Heart right ventricle (tissue), 16 donors: ENCODE results near the gene ASPHD1. TPM values are rescaled to one million over a fixed set of nuclear protein-coding genes. Genes with fewer than 3 reads are reported as not detected.

Experiments
- ATAC-seq, 8 donors: fragments of 200-7000 bp; cut with Tn5 transposase; one replicate each; pipeline ENCODE4 v1.9.1; 2020; ENCODE audit warnings: mild to moderate bottlenecking in 8 of 8, moderate library complexity in 8 of 8, moderate number of reproducible peaks in 1 of 8
- DNase-seq, 2 donors: peaks; one replicate each; pipeline ENCODE4 v3.0.0-alpha.2; 2020
- H3K27ac ChIP-seq, 10 donors: fragments of 200-600 bp; sonication (generic) in 2 of 10; one replicate each; pipeline versions ENCODE4 v1.5.0 to v1.8.0; 2020 to 2022; ENCODE audit warnings: mild to moderate bottlenecking in 3 of 10
- H3K27me3 ChIP-seq, 7 donors: fragments of 200-600 bp; one replicate each; pipeline ENCODE4 v1.8.0; 2021 to 2022; ENCODE audit warnings: mild to moderate bottlenecking in 2 of 7
- H3K36me3 ChIP-seq, 9 donors: fragments of 200-600 bp; sonication (generic) in 1 of 9; one replicate each; pipeline versions ENCODE4 v1.5.0 to v1.8.0; 2020 to 2022; ENCODE audit warnings: mild to moderate bottlenecking in 2 of 9
- H3K4me1 ChIP-seq, 9 donors: fragments of 200-600 bp; sonication (generic) in 1 of 9; one replicate each; pipeline versions ENCODE4 v1.5.0 to v1.8.0; 2020 to 2022; ENCODE audit warnings: mild to moderate bottlenecking in 4 of 9
- H3K4me3 ChIP-seq, 10 donors: fragments of 200-600 bp; sonication (generic) in 2 of 10; one replicate each; pipeline versions ENCODE4 v1.5.0 to v1.8.0; 2020 to 2022; ENCODE audit warnings: mild to moderate bottlenecking in 7 of 10, moderate library complexity in 2 of 10
- H3K9me3 ChIP-seq, 11 donors: fragments of 200-600 bp in 10 of 11; sonication (generic) in 2 of 11; one replicate each; pipeline versions ENCODE4 v1.5.0 to v1.8.0; 2013 to 2022; ENCODE audit warnings: mild to moderate bottlenecking in 2 of 11, control low read depth in 1 of 11, moderate library complexity in 1 of 11
- CTCF ChIP-seq, 9 donors: fragments of 200-600 bp; sonication (generic) in 2 of 9; IDR thresholded peaks; one replicate each; pipeline versions ENCODE4 v1.5.0 to v1.8.0; 2021 to 2022; ENCODE audit warnings: antibody characterized with exemption in 9 of 9, mild to moderate bottlenecking in 5 of 9, moderate library complexity in 1 of 9
- WGBS, 2 donors: extraction: QIAGEN DNeasy Blood & Tissue Kit; methylation state at CpG; one replicate each; pipeline ENCODE4 v1.1.7; 2013; ENCODE audit warnings: inconsistent platforms in 1 of 2; 5-methylcytosine and 5-hydroxymethylcytosine counted together
- intact Hi-C, 10 donors: fragments of 100-400 bp; cut with DNase I; formaldehyde crosslinking; loops; one replicate each; pipeline versions ENCODE4 v1.11.1 to v1.14.2; 2022
- polyA plus RNA-seq, 2 donors: library from polyadenylated mRNA; stranded (reverse); fragments of 200-250 nt; gene quantifications; one replicate each; pipeline ENCODE4 v1.2.3, GENCODE V29; 2013
- total RNA-seq, 10 donors: library from RNA; stranded (reverse); fragmentation: NEBNext Ultra II Directional in 3 of 10; extraction: Animal tissue kit (Norgen Biotek cat#: 25700) in 3 of 10; gene quantifications; one replicate each; pipeline versions ENCODE4 v1.2.1 to v1.2.4, GENCODE V29; 2021 to 2023
- donor health status: Arrhythmogenic right ventricular cardiomyopathy.
- donor health status: ischemic (EF 13 %, LVEDD 7.1; RV severe dilation, severe dysfunction).
- donor health status: healthy with polysubstance abuse.
- donor health status: DM: no; HTN: yes; CAD: no.
- donor health status: DM: no; HTN: no; CAD: no.
- donor health status: ischemic (EF 25% LVEDD 6.9; RV normal size, moderate dysfunction).
- donor health status: ischemic (EF 25% LVEDD 5.7; RV mildly dilated, moderate dysfunction).
- donor health status: healthy.
- donor health status: DM: yes; HTN: yes; CAD: no.
- donor health status: Ischemic cardiomyopathy.
- donor health status: ischemic (EF 35%, LVEDD 5.7; RV mildly dilated, moderate dysfunction).
- donor health status: nonischemic (EF 11% LVEDD 7.7; RV severe dilation, severe dysfunction).
- donor health status: DM: yes; HTN: yes; CAD: no.
- donor health status: PGD.
- donor health status: ischemic (EF 29% LVEDD 5.4; RV normal size, mild dysfunction).
- donor health status: nonischemic (EF 23%, LVEDD 6.1; RV moderate dilation, normal function).

ASPHD1 gene
- total and polyA plus RNA-seq, 12 donors, result 0.20 to 1.1 (median 0.65) TPM; not detected in 5

GRCh38 chr16:29854520-29855100 is 45.7 kb upstream of the ASPHD1 start:
- H3K27ac ChIP-seq, result no peak overlapping the region
- ATAC-seq (no peak), DNase-seq (no peak)
- no peaks in the 10 kb centered on the region for H3K9me3 ChIP-seq
- 89 to 91% methylated on average over 5 of the region's 5 CpGs for WGBS, 2 donors
- H3K4me3 ChIP-seq, result no peak overlapping the region
- no peaks in the 10 kb centered on the region for H3K27me3 ChIP-seq
- H3K36me3 ChIP-seq, result peaks cover 0 to 20% (median 11%) of the 10 kb centered on the region in 9 donors
- H3K4me1 ChIP-seq, result peaks cover 0 to 17% (median 0%) of the 10 kb centered on the region in 9 donors
- TF ChIP-seq CTCF (IDR thresholded peaks at IDR 0.05), result no peak
- intact Hi-C loops, result loop anchor here in 2 of 10 donors (5.0 kb wide), 2 partner anchors 152 to 153 kb away; no protein-coding TSS in a partner anchor

DNA sequence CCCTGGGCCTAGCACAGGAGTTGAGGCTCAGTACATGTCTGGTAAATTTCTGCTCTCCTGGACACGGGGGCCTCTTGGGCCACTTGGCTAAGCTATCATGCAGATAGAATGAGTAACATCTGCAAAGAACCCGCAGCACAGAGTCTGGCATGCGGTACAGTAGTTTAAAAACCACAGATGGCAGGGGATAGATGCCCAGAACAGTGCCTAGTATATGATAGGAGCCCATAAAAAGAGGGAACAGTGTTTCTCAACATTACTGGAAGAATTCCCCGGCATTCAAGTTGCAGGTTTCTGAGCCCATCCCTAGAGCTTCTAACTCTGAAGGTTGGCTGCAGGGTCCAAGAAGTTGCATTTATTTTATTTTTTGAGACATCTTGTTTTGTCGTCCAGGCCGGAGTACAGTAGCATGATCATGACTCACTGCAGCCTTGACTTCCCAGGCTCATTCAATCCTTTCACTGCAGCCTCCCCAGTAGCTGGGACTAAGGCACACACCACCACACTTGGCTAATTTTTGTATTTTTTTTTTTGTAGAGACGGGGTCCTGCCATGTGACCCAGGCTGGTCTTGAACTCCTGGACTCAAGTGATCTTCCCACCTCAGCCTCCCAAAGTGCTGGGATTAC is 43.0 kb upstream of the ASPHD1 start:
- 79 to 84% methylated on average over 7 of the region's 7 CpGs for WGBS, 2 donors
- H3K9me3 ChIP-seq, result no peaks in the 10 kb centered on the region
- ATAC-seq (no peak), DNase-seq (no peak)
- intact Hi-C loops, result loop anchor here in 1 of 10 donors (5.0 kb wide), 1 partner anchor 150 kb away; no protein-coding TSS in a partner anchor
- TF ChIP-seq CTCF (IDR thresholded peaks at IDR 0.05), result no peak
- no peak overlapping the region for H3K4me3 ChIP-seq
- H3K27ac ChIP-seq, result no peak overlapping the region
- no peaks in the 10 kb centered on the region for H3K27me3 ChIP-seq
- peaks cover 0 to 39% (median 26%) of the 10 kb centered on the region in 9 donors for H3K36me3 ChIP-seq
- H3K4me1 ChIP-seq, result peaks cover 8 to 32% (median 19%) of the 10 kb centered on the region in 9 donors

DNA sequence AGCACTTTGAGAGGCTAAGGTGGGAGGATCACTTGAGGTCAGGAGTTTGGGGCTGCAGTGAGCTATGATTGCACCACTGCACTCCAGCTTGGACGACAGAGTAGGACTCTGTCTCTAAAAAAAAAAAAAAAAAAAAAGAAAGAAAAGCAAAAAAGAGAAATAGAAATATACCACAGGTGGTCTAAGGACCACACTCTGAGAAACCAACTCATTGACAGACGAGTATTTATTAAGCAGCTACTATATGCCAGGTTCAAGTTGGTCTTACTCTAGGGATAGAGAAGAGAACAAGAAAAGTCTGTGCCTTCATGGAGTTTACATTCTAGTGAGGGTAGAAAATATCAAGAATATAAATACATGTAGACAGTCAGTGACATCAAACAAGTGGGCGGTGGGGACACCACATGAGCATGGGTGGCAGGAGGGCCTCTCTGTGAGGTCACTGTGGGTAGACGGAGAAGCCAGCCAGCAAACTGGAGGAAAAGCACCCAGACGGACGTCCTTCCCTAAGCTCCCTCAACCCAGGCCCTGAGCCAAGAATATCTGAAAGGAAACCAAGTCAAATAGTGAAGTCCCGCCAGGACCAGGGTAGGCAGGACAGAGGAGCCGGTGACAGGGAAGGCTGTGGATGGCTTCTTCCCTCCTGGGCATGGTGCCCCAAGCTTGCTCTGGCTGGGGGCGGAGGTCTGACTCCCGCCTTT is 42.0 kb upstream of the ASPHD1 start:
- Histone ChIP-seq H3K4me3 (no peak overlapping the region), H3K27me3 (no peaks in the 10 kb centered on the region), H3K36me3 (peaks cover 0 to 39% (median 26%) of the 10 kb centered on the region in 9 donors), H3K9me3 (no peaks in the 10 kb centered on the region), H3K4me1 (peaks cover 8 to 25% (median 19%) of the 10 kb centered on the region in 9 donors), H3K27ac (no peak overlapping the region)
- 72 to 73% methylated on average over 10 of the region's 10 CpGs for WGBS, 2 donors
- ATAC-seq (no peak), DNase-seq (no peak)
- no peak for TF ChIP-seq CTCF (IDR thresholded peaks at IDR 0.05)
- intact Hi-C loops, result loop anchor here in 1 of 10 donors (5.0 kb wide), 1 partner anchor 149 kb away; no protein-coding TSS in a partner anchor

DNA sequence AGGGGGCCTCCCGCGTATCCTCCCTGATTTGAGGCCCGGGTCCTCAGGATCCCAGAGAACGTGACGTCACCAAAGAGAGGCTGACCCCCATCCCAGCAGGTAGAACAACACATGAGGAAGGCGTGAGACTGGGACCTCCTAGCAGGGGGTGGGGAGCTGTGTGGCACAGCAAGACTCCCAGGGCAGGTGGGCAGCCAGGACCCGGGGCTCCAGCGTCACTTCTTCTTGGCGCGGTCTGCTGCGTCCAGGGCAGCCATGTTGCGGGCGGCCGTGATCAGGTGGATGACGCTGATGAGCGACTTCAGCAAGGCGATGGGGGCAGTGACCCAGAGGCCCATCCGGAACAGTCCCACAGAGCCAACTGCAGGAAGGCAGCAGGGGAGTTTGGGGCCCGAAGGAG is 41.3 kb upstream of the ASPHD1 start:
- intact Hi-C loops, result loop anchor here in 1 of 10 donors (5.0 kb wide), 1 partner anchor 148 kb away; no protein-coding TSS in a partner anchor
- Histone ChIP-seq H3K9me3 (no peaks in the 10 kb centered on the region), H3K27ac (no peak overlapping the region), H3K36me3 (peaks cover 0 to 39% (median 26%) of the 10 kb centered on the region in 9 donors), H3K4me3 (no peak overlapping the region), H3K27me3 (no peaks in the 10 kb centered on the region), H3K4me1 (peaks cover 8 to 25% (median 19%) of the 10 kb centered on the region in 9 donors)
- ATAC-seq (no peak), DNase-seq (no peak)
- TF ChIP-seq CTCF (IDR thresholded peaks at IDR 0.05), result no peak
- 93 to 94% methylated on average over 19 of the region's 19 CpGs for WGBS, 2 donors
